Measurements from ENCODE around the gene LY6G5C. TPM values are rescaled to one million over a fixed set of nuclear protein-coding genes. Genes with fewer than 3 reads are reported as not detected.
A peak's percentile ranks its signal among the peaks of the same experiment; 100 is the strongest.

Gene LY6G5C
- total and polyA plus RNA-seq, 9 of the 15 experiments (the other 6 are each of a cell fraction or from before 2014, with no cell fraction given), result 0.10 to 0.67 (median 0.46) TPM; not detected in 4

- TF ChIP-seq NR0B1 (IDR thresholded peaks at IDR 0.05; ENCODE audit: partially characterized antibody), result no peak
- peak; percentile 68 to 94; a peak in 1 of 4 replicates for TF ChIP-seq SIN3A (IDR thresholded peaks at IDR 0.05; ENCODE audit: borderline replicate concordance in 2 of 2, control insufficient read depth in 1 of 2, low read depth in 2 of 2, low read length in 2 of 2)
- no peak for TF ChIP-seq DIDO1 (tag; IDR thresholded peaks at IDR 0.05; ENCODE audit: low read depth)
- TF ChIP-seq RAD51 (IDR thresholded peaks at IDR 0.05; ENCODE audit: borderline replicate concordance, low read depth), result no peak; the same call in 1 of the 2 replicates
- no peak for TF ChIP-seq SRSF9 (IDR thresholded peaks at IDR 0.05; ENCODE audit: borderline replicate concordance, low read depth, low read length)
- no peak for TF ChIP-seq ZNF507 (tag; conservative IDR thresholded peaks at IDR 0.05)
- TF ChIP-seq TCF15 (CRISPR knock-in tag; IDR thresholded peaks at IDR 0.05), result peak; percentile 76; the same call in 1 of the 2 replicates
- TF ChIP-seq CTCF (IDR thresholded peaks at IDR 0.05 in 2 of 3, conservative IDR thresholded peaks at IDR 0.05 in 1 of 3; ENCODE audit: insufficient read depth in 2 of 3, low read depth in 1 of 3, low read length in 3 of 3), result peak in 1 of 3 experiments; percentile 19; a peak in 1 of 6 replicates
- no peak for TF ChIP-seq CREBBP (IDR thresholded peaks at IDR 0.05; ENCODE audit: low read depth, low read length)
- TF ChIP-seq ZNF232 (CRISPR knock-in tag; IDR thresholded peaks at IDR 0.05), result peak; percentile 71; the same call in 1 of the 2 replicates
- no peak for TF ChIP-seq PRPF4 (IDR thresholded peaks at IDR 0.05; ENCODE audit: insufficient read depth, low read depth, low read length, poor library complexity, severe bottlenecking)
- TF ChIP-seq SP1 (CRISPR knock-in tag; IDR thresholded peaks at IDR 0.05), result peak; percentile 70; the same call in 1 of the 2 replicates
- TF ChIP-seq RBM14 (IDR thresholded peaks at IDR 0.05; ENCODE audit: borderline replicate concordance, insufficient read depth, low read depth, low read length), result no peak
- TF ChIP-seq ZNF140 (CRISPR knock-in tag; IDR thresholded peaks at IDR 0.05), result no peak
- no peak for TF ChIP-seq PTBP1 (IDR thresholded peaks at IDR 0.05; ENCODE audit: low read depth, low read length)
- 0 out of 2 replicates have a peak, but pooled peaks have one; percentile 31 for TF ChIP-seq ZNF75A (CRISPR knock-in tag; IDR thresholded peaks at IDR 0.05)
- TF ChIP-seq PRMT5 (CRISPR knock-in tag; IDR thresholded peaks at IDR 0.05), result no peak
- no peak for TF ChIP-seq ZC3H4 (CRISPR knock-in tag; IDR thresholded peaks at IDR 0.05; ENCODE audit: borderline replicate concordance)
- TF ChIP-seq SIRT6 (IDR thresholded peaks at IDR 0.05; ENCODE audit: low read depth, low read length), result no peak
- TF ChIP-seq ATF1 (CRISPR knock-in tag; IDR thresholded peaks at IDR 0.05), result no peak
- TF ChIP-seq ATF1 (tag; IDR thresholded peaks at IDR 0.05), result peak; percentile 61
- peak; percentile 73; the same call in 1 of the 2 replicates for TF ChIP-seq SMARCA5 (IDR thresholded peaks at IDR 0.05)
Observed at GRCh38 chr6:31664790-31665500, 15.9 kb downstream of the LY6G5C start, which contains the start of gene GPANK1 (continued).
